Measurements from ENCODE around the gene TBL1XR1.

DNA sequence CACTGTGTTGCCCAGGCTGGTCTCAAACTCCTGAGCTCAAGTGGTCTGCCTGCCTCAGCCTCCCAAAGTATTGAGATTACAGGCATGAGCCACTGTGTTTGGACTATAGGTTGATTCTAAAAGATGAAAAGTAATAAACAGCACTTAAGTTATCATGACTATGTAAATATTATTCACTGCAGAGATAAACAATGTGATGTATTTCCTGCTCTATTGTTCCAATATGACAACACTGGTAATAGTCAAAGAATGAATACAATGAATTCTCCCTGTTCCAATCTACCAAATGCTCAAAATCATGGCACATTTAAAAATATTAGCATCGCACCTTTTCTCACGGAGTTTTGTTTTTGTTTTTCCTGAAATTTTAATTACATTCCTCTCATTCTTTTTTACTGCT, 36.8 kb upstream of the TBL1XR1 start:
- TF ChIP-seq, protein P1, sequence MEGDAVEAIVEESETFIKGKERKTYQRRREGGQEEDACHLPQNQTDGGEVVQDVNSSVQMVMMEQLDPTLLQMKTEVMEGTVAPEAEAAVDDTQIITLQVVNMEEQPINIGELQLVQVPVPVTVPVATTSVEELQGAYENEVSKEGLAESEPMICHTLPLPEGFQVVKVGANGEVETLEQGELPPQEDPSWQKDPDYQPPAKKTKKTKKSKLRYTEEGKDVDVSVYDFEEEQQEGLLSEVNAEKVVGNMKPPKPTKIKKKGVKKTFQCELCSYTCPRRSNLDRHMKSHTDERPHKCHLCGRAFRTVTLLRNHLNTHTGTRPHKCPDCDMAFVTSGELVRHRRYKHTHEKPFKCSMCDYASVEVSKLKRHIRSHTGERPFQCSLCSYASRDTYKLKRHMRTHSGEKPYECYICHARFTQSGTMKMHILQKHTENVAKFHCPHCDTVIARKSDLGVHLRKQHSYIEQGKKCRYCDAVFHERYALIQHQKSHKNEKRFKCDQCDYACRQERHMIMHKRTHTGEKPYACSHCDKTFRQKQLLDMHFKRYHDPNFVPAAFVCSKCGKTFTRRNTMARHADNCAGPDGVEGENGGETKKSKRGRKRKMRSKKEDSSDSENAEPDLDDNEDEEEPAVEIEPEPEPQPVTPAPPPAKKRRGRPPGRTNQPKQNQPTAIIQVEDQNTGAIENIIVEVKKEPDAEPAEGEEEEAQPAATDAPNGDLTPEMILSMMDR (IDR thresholded peaks at IDR 0.05) = no peak
- no peak for TF ChIP-seq POLR2AphosphoS5 (IDR thresholded peaks at IDR 0.05; ENCODE audit: low read depth, low read length)
- TF ChIP-seq SIN3A (IDR thresholded peaks at IDR 0.05; ENCODE audit: borderline replicate concordance, insufficient read depth, low read depth, low read length) = no peak
- TF ChIP-seq, protein P2, sequence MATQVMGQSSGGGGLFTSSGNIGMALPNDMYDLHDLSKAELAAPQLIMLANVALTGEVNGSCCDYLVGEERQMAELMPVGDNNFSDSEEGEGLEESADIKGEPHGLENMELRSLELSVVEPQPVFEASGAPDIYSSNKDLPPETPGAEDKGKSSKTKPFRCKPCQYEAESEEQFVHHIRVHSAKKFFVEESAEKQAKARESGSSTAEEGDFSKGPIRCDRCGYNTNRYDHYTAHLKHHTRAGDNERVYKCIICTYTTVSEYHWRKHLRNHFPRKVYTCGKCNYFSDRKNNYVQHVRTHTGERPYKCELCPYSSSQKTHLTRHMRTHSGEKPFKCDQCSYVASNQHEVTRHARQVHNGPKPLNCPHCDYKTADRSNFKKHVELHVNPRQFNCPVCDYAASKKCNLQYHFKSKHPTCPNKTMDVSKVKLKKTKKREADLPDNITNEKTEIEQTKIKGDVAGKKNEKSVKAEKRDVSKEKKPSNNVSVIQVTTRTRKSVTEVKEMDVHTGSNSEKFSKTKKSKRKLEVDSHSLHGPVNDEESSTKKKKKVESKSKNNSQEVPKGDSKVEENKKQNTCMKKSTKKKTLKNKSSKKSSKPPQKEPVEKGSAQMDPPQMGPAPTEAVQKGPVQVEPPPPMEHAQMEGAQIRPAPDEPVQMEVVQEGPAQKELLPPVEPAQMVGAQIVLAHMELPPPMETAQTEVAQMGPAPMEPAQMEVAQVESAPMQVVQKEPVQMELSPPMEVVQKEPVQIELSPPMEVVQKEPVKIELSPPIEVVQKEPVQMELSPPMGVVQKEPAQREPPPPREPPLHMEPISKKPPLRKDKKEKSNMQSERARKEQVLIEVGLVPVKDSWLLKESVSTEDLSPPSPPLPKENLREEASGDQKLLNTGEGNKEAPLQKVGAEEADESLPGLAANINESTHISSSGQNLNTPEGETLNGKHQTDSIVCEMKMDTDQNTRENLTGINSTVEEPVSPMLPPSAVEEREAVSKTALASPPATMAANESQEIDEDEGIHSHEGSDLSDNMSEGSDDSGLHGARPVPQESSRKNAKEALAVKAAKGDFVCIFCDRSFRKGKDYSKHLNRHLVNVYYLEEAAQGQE (IDR thresholded peaks at IDR 0.05; ENCODE audit: insufficient read depth in 1 of 2, low read depth in 2 of 2, low read length in 1 of 2) = no peak
- TF ChIP-seq TCF7L2 (IDR thresholded peaks at IDR 0.05; ENCODE audit: low read depth, low read length) = no peak

All from Panc1 (cell line).